Measurements from ENCODE around the gene NDUFA8. TPM values are rescaled to one million over a fixed set of nuclear protein-coding genes. Genes with fewer than 3 reads are reported as not detected.

NDUFA8 gene
- total RNA-seq, 1 experiment from 2014 or later, result 70.7 TPM

- H3K36me3 Mint-ChIP-seq, result no peaks in the 10 kb centered on the region
- TF ChIP-seq, protein P1, sequence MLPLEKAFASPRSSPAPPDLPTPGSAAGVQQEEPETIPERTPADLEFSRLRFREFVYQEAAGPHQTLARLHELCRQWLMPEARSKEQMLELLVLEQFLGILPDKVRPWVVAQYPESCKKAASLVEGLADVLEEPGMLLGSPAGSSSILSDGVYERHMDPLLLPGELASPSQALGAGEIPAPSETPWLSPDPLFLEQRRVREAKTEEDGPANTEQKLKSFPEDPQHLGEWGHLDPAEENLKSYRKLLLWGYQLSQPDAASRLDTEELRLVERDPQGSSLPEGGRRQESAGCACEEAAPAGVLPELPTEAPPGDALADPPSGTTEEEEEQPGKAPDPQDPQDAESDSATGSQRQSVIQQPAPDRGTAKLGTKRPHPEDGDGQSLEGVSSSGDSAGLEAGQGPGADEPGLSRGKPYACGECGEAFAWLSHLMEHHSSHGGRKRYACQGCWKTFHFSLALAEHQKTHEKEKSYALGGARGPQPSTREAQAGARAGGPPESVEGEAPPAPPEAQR (CRISPR knock-in tag; IDR thresholded peaks at IDR 0.05), result no peak
- TF ChIP-seq RORB (CRISPR knock-in tag; IDR thresholded peaks at IDR 0.05) (no peak), ZNF396 (CRISPR knock-in tag; IDR thresholded peaks at IDR 0.05; ENCODE audit: borderline replicate concordance) (no peak), HMGXB4 (CRISPR knock-in tag; IDR thresholded peaks at IDR 0.05) (no peak), ZNF416 (CRISPR knock-in tag; IDR thresholded peaks at IDR 0.05) (no peak), ZBTB21 (CRISPR knock-in tag; IDR thresholded peaks at IDR 0.05; ENCODE audit: borderline replicate concordance) (no peak), NFYB (CRISPR knock-in tag; conservative IDR thresholded peaks at IDR 0.05; ENCODE audit: low read depth) (no peak), GABPB1 (CRISPR knock-in tag; IDR thresholded peaks at IDR 0.05) (no peak), PRDM15 (CRISPR knock-in tag; IDR thresholded peaks at IDR 0.05) (no peak)
- TF ChIP-seq, protein P2, sequence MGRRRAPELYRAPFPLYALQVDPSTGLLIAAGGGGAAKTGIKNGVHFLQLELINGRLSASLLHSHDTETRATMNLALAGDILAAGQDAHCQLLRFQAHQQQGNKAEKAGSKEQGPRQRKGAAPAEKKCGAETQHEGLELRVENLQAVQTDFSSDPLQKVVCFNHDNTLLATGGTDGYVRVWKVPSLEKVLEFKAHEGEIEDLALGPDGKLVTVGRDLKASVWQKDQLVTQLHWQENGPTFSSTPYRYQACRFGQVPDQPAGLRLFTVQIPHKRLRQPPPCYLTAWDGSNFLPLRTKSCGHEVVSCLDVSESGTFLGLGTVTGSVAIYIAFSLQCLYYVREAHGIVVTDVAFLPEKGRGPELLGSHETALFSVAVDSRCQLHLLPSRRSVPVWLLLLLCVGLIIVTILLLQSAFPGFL (CRISPR knock-in tag; IDR thresholded peaks at IDR 0.05; ENCODE audit: borderline replicate concordance), result no peak
- TF ChIP-seq, protein P3, sequence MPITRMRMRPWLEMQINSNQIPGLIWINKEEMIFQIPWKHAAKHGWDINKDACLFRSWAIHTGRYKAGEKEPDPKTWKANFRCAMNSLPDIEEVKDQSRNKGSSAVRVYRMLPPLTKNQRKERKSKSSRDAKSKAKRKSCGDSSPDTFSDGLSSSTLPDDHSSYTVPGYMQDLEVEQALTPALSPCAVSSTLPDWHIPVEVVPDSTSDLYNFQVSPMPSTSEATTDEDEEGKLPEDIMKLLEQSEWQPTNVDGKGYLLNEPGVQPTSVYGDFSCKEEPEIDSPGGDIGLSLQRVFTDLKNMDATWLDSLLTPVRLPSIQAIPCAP (CRISPR knock-in tag; IDR thresholded peaks at IDR 0.05), result no peak
- ATAC-seq (no peak), DNase-seq (ENCODE audit: low spot score) (no peak)
- no peak overlapping the region for H3K4me3 Mint-ChIP-seq
- H3K9me3 Mint-ChIP-seq, result no peaks in the 10 kb centered on the region
- H3K4me1 Mint-ChIP-seq, result no peaks in the 10 kb centered on the region
- ChIA-PET CTCF (no interaction called here), POLR2A (no interaction called here)
- H3K27ac Mint-ChIP-seq, result no peak overlapping the region
- no peaks in the 10 kb centered on the region; the same call in 1 of the 2 replicates for H3K27me3 Mint-ChIP-seq (ENCODE audit: low read depth)
Observed at GRCh38 chr9:122180633-122181032, 21.1 kb upstream of the NDUFA8 start.

DNA sequence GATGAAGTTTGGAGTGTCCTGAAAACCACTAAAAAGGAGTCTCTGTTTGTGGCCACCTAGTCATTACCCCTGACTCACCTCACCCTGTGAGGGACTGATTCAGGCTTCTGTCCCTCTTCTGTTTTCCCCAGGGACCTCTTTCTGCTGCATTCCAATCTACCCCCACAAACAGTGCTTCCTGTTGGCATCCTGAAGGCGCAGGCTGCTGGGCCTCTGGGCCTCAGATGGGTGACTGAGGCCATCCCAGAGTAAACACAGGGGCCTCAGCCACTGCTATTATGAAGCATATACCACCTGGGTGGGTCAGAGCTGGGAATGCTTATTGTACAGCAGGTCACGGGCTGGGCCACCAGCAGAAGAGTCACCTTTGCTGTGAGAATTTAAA lies 20.1 kb upstream of the NDUFA8 start:
- Mint-ChIP-seq H3K36me3 (no peaks in the 10 kb centered on the region), H3K9me3 (no peaks in the 10 kb centered on the region), H3K4me1 (no peaks in the 10 kb centered on the region), H3K27ac (no peak overlapping the region), H3K27me3 (ENCODE audit: low read depth) (no peaks in the 10 kb centered on the region; the same call in 1 of the 2 replicates), H3K4me3 (no peak overlapping the region)
- DNase-seq (ENCODE audit: low spot score), result no peak
- ChIA-PET POLR2A (no interaction called here), CTCF (no interaction called here)
- no peak for TF ChIP-seq ATF3 (CRISPR knock-in tag; conservative IDR thresholded peaks at IDR 0.05)
- 0 out of 2 replicates have a peak, but pooled peaks have one; percentile 12 for TF ChIP-seq GABPB1 (CRISPR knock-in tag; IDR thresholded peaks at IDR 0.05)
- no peak for TF ChIP-seq SMAD4 (CRISPR knock-in tag; IDR thresholded peaks at IDR 0.05)
- TF ChIP-seq TEAD1 (CRISPR knock-in tag; IDR thresholded peaks at IDR 0.05), result no peak
- TF ChIP-seq SP1 (CRISPR knock-in tag; conservative IDR thresholded peaks at IDR 0.05), result no peak
- TF ChIP-seq RORB (CRISPR knock-in tag; IDR thresholded peaks at IDR 0.05), result no peak
- ATAC-seq, result no peak

Data from WTC11 (cell line).